HCT116 (cell line): ENCODE results near the gene ADAM23. TPM values are rescaled to one million over a fixed set of nuclear protein-coding genes. Genes with fewer than 3 reads are reported as not detected.

Source experiments
- ATAC-seq: fragments of 200-7000 bp; cut with Tn5 transposase; 2 replicates; pipeline ENCODE4 v1.9.1; 2020; ENCODE audit warnings: mild to moderate bottlenecking, moderate library complexity
- BruUV-seq: library from RNA; stranded (reverse); fragments of 400-500 nt; replicated peaks from 2 replicates; lab custom pipeline; 2021; lab: Mats Ljungman, UMichigan
- CTCF ChIA-PET: fragments of 300-600 bp; sonication (Branson Sonifier 250); formaldehyde crosslinking; loops from one replicate; lab custom pipeline; 2021; ENCODE audit warnings: antibody characterized with exemption; lab: Charles Lee
- POLR2A ChIA-PET: fragments of 300-600, 350-600 bp; sonication (Branson Sonifier 250); formaldehyde crosslinking; loops from one replicate; lab custom pipeline; 2021; ENCODE audit warnings: antibody characterized with exemption; lab: Charles Lee
- RAD21 ChIA-PET, 2 experiments: fragments of 300-600 bp; sonication (Branson Sonifier 250); formaldehyde crosslinking; loops; one replicate each; lab custom pipeline; 2023; ENCODE audit warnings: low total read pairs in 2 of 2; ENCODE audit not compliant: uncharacterized antibody in 2 of 2, unreplicated experiment in 2 of 2, low non-redundant PET in 1 of 2; lab: Charles Lee
- DNase-seq: peaks from one replicate; pipeline ENCODE4 v3.0.0-alpha.2; 2010; ENCODE audit warnings: low read depth, low spot score
- H2AFZ ChIP-seq: fragments of 200-600 bp; shearing (Covaris generic), sonication (generic); 2 replicates; pipeline ENCODE4 v1.6.1; 2017; ENCODE audit warnings: low read depth, mixed run types, mixed read lengths, antibody characterized with exemption, low read length; ENCODE audit not compliant: poor library complexity, severe bottlenecking
- H3K27ac ChIP-seq: 2 replicates; pipeline ENCODE4 v1.5.1; 2012; ENCODE audit warnings: low read depth, low read length
- H3K27me3 ChIP-seq: fragments of 200-600 bp; sonication (generic); 2 replicates; pipeline ENCODE4 v1.6.1; 2016; ENCODE audit warnings: mixed run types, low read length, mixed read lengths; ENCODE audit not compliant: insufficient read depth
- H3K36me3 ChIP-seq, 2 experiments: fragments of 200-500 bp in 1 of 2; fragments of 200-600 bp in 1 of 2; sonication (Bioruptor generic) in 1 of 2; sonication (generic) in 1 of 2; 2 replicates each; pipeline versions ENCODE4 v1.5.1 to v1.6.1; 2014 to 2016; ENCODE audit warnings: low read length in 2 of 2, inconsistent platforms in 1 of 2, mixed read lengths in 1 of 2, mixed run types in 1 of 2; ENCODE audit not compliant: insufficient read depth in 2 of 2, control insufficient read depth in 1 of 2
- H3K4me1 ChIP-seq, 2 experiments: fragments of 200-600 bp in 1 of 2; sonication (generic) in 1 of 2; 2 replicates each; pipeline versions ENCODE4 v1.5.1 to v1.6.1; 2012 to 2017; ENCODE audit warnings: low read length in 2 of 2, inconsistent platforms in 1 of 2, mild to moderate bottlenecking in 1 of 2, mixed read lengths in 1 of 2, mixed run types in 1 of 2, moderate library complexity in 1 of 2; ENCODE audit not compliant: insufficient read depth in 2 of 2, control insufficient read depth in 1 of 2
- H3K4me2 ChIP-seq: fragments of 200-600 bp; sonication (generic); 2 replicates; pipeline ENCODE4 v1.6.1; 2017; ENCODE audit warnings: mixed run types, low read length, mixed read lengths
- H3K4me3 ChIP-seq, 2 experiments: fragments of 200-600 bp in 1 of 2; sonication (generic) in 1 of 2; replicated peaks in 1 of 2; 2 replicates each; pipeline ENCODE4 v1.5.1; 2011 to 2016; ENCODE audit warnings: low read length in 2 of 2, control low read depth in 1 of 2, low read depth in 1 of 2, mild to moderate bottlenecking in 1 of 2, mixed read lengths in 1 of 2, mixed run types in 1 of 2
- H3K79me2 ChIP-seq: fragments of 200-600 bp; sonication (generic); 2 replicates; pipeline ENCODE4 v1.6.1; 2017; ENCODE audit warnings: mild to moderate bottlenecking, mixed run types, low read length, moderate library complexity, mixed read lengths; ENCODE audit not compliant: insufficient read depth
- H3K9ac ChIP-seq: fragments of 200-600 bp; sonication (generic); 2 replicates; pipeline ENCODE4 v1.6.1; 2016; ENCODE audit warnings: low read length, mixed read lengths
- H3K9me2 ChIP-seq: fragments of 200-600 bp; sonication (generic), shearing (Covaris generic); 2 replicates; pipeline ENCODE4 v1.6.1; 2017; ENCODE audit warnings: mixed run types, mild to moderate bottlenecking, moderate library complexity; ENCODE audit not compliant: insufficient read depth
- H3K9me3 ChIP-seq, 2 experiments: fragments of 200-500 bp in 1 of 2; fragments of 200-600 bp in 1 of 2; sonication (Bioruptor generic) in 1 of 2; sonication (generic) in 1 of 2; 2 replicates each; pipeline ENCODE4 v1.6.1; 2014 to 2017; ENCODE audit warnings: low read length in 2 of 2, mixed read lengths in 2 of 2, inconsistent platforms in 1 of 2, low read depth in 1 of 2, mild to moderate bottlenecking in 1 of 2, mixed run types in 1 of 2, moderate library complexity in 1 of 2; ENCODE audit not compliant: control insufficient read depth in 1 of 2, insufficient read depth in 1 of 2
- H4K20me1 ChIP-seq: fragments of 200-600 bp; sonication (generic), shearing (Covaris generic); 2 replicates; pipeline ENCODE4 v1.6.1; 2017; ENCODE audit warnings: mixed run types, mild to moderate bottlenecking, moderate library complexity; ENCODE audit not compliant: insufficient read depth
- ATF3 ChIP-seq: IDR thresholded peaks from 2 replicates; pipeline ENCODE4 v1.6.1; 2012
- CEBPB ChIP-seq: IDR thresholded peaks from 2 replicates; pipeline ENCODE4 v1.6.1; 2012; ENCODE audit warnings: low read depth
- CTCF ChIP-seq, 3 experiments: fragments of 200-600 bp in 1 of 3; sonication (generic) in 1 of 3; IDR thresholded peaks in 2 of 3; conservative IDR thresholded peaks in 1 of 3; 2 replicates each; pipeline ENCODE4 v1.5.1; 2012 to 2017; ENCODE audit warnings: low read depth in 2 of 3, low read length in 2 of 3, antibody characterized with exemption in 1 of 3, borderline replicate concordance in 1 of 3, control low read depth in 1 of 3, mild to moderate bottlenecking in 1 of 3, mixed read lengths in 1 of 3, mixed run types in 1 of 3, moderate library complexity in 1 of 3; ENCODE audit not compliant: insufficient read depth in 1 of 3
- EGR1 ChIP-seq: IDR thresholded peaks from 2 replicates; pipeline ENCODE4 v1.6.1; 2012; ENCODE audit warnings: low read depth
- ELF1 ChIP-seq: IDR thresholded peaks from 2 replicates; pipeline ENCODE4 v1.6.1; 2012; ENCODE audit warnings: low read depth, borderline replicate concordance
- EZH2phosphoT487 ChIP-seq: fragments of 200-600 bp; IDR thresholded peaks from 2 replicates; pipeline ENCODE4 v1.6.1; 2018; ENCODE audit warnings: antibody characterized with exemption, borderline replicate concordance
- FOSL1 ChIP-seq: IDR thresholded peaks from 2 replicates; pipeline ENCODE4 v1.6.1; 2012; ENCODE audit warnings: low read depth
- POLR2AphosphoS5 ChIP-seq: IDR thresholded peaks from 2 replicates; pipeline ENCODE4 v1.6.1; 2011; ENCODE audit warnings: mild to moderate bottlenecking, low read depth, low read length, moderate library complexity
- RAD21 ChIP-seq: IDR thresholded peaks from 2 replicates; pipeline ENCODE4 v1.6.1; 2012; ENCODE audit warnings: low read depth, mild to moderate bottlenecking
- SIN3A ChIP-seq: IDR thresholded peaks from 2 replicates; pipeline ENCODE4 v1.6.1; 2012; ENCODE audit warnings: low read depth
- SRF ChIP-seq: IDR thresholded peaks from 2 replicates; pipeline ENCODE4 v1.6.1; 2012; ENCODE audit warnings: low read depth
- TCF7L2 ChIP-seq: IDR thresholded peaks from 2 replicates; pipeline ENCODE4 v1.7.0; 2011; ENCODE audit warnings: borderline replicate concordance, inconsistent platforms; ENCODE audit not compliant: insufficient read depth, insufficient read length; ENCODE audit errors: extremely low read depth
- ZFX ChIP-seq: fragments of 450-650 bp; IDR thresholded peaks from 2 replicates; pipeline ENCODE4 v1.6.1; 2017
- intact Hi-C: fragments of 100-400 bp; cut with micrococcal nuclease; formaldehyde crosslinking; loops from 2 replicates; pipeline ENCODE4 v1.10.0; 2022
- total RNA-seq: library from RNA; stranded (reverse); gene quantifications from one replicate; pipeline ENCODE4 v1.2.1, GENCODE V29; 2021; ENCODE audit not compliant: unreplicated experiment
- TF ChIP-seq, protein P1 (sequence below): IDR thresholded peaks from 2 replicates; pipeline ENCODE4 v1.6.1; 2012

ADAM23 gene
- total RNA-seq, 1 experiment from 2014 or later, result 0.10 TPM

DNA sequence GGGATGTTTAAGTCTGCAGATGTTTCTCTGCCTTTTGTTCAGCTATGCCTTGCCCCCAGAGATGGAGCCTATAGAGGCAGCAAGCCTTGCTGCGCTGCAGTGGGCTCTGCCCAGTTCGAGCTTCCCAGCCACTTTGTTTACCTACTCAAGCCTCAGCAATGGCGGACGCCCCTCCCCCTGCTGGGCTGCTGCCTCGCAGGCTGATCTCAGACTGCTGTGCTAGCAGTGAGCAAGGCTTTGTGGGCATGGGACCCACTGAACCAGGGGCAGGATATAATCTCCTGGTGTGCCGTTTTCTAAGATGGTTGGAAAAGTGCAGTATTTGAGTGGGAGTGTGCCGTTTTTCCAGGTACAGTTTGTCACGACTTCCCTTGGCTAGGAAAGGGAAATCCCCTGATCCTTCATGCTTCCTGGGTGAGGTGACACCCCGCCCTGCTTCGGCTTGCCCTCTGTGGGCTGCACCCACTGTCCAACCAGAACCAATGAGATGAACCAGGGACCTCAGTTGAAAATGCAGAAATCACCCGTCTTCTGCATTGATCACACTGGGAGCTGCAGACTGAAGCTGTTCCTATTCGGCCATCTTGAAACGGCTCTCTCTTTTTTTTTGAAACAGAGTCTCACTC is 27.6 kb upstream of the ADAM23 start:
- no peaks in the 10 kb centered on the region for H3K79me2 ChIP-seq
- ChIA-PET CTCF (no interaction called here), POLR2A (no interaction called here), RAD21 (no interaction called here)
- H3K4me2 ChIP-seq, result no peak overlapping the region
- no peak overlapping the region for H3K27ac ChIP-seq
- ATAC-seq, result no peak
- H4K20me1 ChIP-seq, result no peaks in the 10 kb centered on the region
- H3K36me3 ChIP-seq, result no peaks in the 10 kb centered on the region
- intact Hi-C loops, result no loop called here
- H3K27me3 ChIP-seq, result no peaks in the 10 kb centered on the region
- no peaks in the 10 kb centered on the region for H3K4me1 ChIP-seq
- BruUV-seq, result no TSS peak
- H3K9me3 ChIP-seq, result no peaks in the 10 kb centered on the region
- no peak overlapping the region for H3K4me3 ChIP-seq
- no peaks in the 10 kb centered on the region for H3K9me2 ChIP-seq
- H2AFZ ChIP-seq, result no peak overlapping the region
- H3K9ac ChIP-seq, result no peak overlapping the region
- DNase-seq, result no peak
- TF ChIP-seq, protein P1, sequence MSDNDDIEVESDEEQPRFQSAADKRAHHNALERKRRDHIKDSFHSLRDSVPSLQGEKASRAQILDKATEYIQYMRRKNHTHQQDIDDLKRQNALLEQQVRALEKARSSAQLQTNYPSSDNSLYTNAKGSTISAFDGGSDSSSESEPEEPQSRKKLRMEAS, result no peak
- TF ChIP-seq ATF3 (no peak), CEBPB (no peak), CTCF (IDR thresholded peaks at IDR 0.05 in 2 of 3, conservative IDR thresholded peaks at IDR 0.05 in 1 of 3; ENCODE audit: borderline replicate concordance in 1 of 3, insufficient read depth in 1 of 3, low read depth in 2 of 3, low read length in 2 of 3) (no peak)

- no peaks in the 10 kb centered on the region for H3K9me2 ChIP-seq
- H3K4me1 ChIP-seq, result no peaks in the 10 kb centered on the region
- POLR2A ChIA-PET, result no interaction called here
- DNase-seq (no peak), ATAC-seq (no peak)
- intact Hi-C loops, result no loop called here
- H3K27ac ChIP-seq, result no peak overlapping the region
- no peaks in the 10 kb centered on the region for H3K36me3 ChIP-seq
- no peaks in the 10 kb centered on the region for H3K9me3 ChIP-seq
- no peaks in the 10 kb centered on the region for H4K20me1 ChIP-seq
- TF ChIP-seq FOSL1 (no peak), SIN3A (no peak), EZH2phosphoT487 (no peak), ATF3 (no peak), RAD21 (no peak), EGR1 (no peak), SRF (no peak), ZFX (no peak), TCF7L2 (no peak), POLR2AphosphoS5 (no peak), CTCF (IDR thresholded peaks at IDR 0.05 in 2 of 3, conservative IDR thresholded peaks at IDR 0.05 in 1 of 3; ENCODE audit: borderline replicate concordance in 1 of 3, insufficient read depth in 1 of 3, low read depth in 2 of 3, low read length in 2 of 3) (no peak), ELF1 (no peak)
- TF ChIP-seq, protein P1, result no peak
- CTCF ChIA-PET, result no interaction called here
- RAD21 ChIA-PET, result no interaction called here
- H3K9ac ChIP-seq, result no peak overlapping the region
- H3K27me3 ChIP-seq, result no peaks in the 10 kb centered on the region
- no peaks in the 10 kb centered on the region for H3K79me2 ChIP-seq
- no peak overlapping the region for H2AFZ ChIP-seq
- H3K4me2 ChIP-seq, result no peak overlapping the region
- H3K4me3 ChIP-seq, result no peak overlapping the region
- BruUV-seq, result no TSS peak
Measured at GRCh38 chr2:206418968-206419367, 24.4 kb upstream of the ADAM23 start.
